Measurements from ENCODE around the gene MS4A18.

Gene MS4A18

DNA sequence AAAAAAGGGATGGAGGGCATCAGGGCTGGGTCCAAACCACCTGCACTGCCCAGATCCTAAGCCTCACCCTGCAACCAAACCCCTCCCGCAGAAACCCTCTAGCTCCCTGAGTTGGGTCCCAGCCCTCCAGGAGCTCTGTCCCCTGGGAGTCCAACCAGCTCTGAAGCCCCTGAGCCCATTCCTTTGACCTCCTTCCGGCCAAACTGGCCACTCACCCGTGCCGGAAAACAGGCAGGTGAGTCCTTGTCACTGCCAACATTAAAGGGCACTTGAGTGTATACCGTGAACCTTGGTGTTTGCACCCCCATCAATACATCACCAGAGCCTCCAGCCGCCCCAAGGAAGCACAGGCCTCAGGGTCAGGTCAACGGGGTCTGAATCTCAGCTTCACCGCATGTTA is 43.7 kb downstream of the MS4A18 start:
- no peak for DNase-seq

DNA sequence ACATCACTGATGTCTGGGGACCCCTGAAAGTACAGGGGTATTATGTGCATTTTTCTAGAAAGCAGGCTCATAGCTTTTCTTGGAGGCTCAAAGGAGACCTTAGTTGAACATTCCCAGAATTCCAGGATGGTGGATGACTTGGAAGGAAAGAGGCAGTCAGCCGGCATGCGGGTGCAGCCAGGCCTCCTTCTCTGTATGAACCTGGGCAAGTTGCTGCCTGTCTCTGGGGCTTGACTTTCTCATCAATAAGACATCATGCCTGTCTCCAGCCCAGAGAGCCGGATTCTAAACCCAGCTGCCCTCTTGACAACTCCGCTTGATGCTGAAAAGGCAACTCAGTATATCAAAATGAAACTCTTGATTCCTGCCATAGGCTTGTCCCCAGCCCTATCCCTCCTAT is 44.8 kb downstream of the MS4A18 start:
- DNase-seq = no peak

DNA sequence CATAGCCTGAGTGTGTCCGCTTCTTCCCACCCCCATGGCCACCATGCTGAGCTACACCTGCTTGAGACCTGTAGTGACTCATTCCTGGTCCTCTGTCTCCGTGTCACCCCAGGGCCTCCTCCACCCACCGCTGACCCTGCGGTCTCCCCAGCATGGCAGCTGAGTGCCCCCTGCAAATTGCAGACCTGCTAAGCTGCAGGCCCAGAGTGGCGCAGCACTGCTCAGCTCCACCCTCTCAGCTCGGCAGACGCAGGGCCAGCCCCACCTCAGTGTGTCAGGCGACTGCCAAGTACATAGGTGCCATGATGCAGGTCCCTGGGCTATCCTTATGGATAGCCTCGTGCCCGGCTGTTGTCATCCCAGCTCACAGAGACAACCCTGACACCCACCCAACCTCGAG is 45.3 kb downstream of the MS4A18 start:
- no peak for DNase-seq

DNA sequence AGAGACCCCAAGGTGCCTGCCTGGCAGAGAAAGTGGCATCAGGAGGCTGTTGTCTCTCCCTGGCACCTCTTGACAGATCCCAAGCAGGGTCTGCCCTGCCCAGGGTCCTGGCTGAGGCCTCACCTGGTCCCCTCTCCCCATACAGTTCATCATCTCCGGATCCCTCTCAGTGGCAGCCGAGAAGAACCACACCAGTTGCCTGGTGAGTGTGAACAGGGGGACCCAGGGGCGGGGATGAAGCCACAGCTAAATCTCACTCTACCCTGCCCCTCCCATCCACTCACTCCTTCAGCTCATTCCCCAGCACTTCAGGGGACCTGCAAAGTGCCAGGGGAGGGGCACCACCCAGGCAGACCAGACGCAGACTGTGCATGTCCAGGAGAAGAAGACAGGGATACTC is 46.6 kb downstream of the MS4A18 start:
- no peak for DNase-seq

DNA sequence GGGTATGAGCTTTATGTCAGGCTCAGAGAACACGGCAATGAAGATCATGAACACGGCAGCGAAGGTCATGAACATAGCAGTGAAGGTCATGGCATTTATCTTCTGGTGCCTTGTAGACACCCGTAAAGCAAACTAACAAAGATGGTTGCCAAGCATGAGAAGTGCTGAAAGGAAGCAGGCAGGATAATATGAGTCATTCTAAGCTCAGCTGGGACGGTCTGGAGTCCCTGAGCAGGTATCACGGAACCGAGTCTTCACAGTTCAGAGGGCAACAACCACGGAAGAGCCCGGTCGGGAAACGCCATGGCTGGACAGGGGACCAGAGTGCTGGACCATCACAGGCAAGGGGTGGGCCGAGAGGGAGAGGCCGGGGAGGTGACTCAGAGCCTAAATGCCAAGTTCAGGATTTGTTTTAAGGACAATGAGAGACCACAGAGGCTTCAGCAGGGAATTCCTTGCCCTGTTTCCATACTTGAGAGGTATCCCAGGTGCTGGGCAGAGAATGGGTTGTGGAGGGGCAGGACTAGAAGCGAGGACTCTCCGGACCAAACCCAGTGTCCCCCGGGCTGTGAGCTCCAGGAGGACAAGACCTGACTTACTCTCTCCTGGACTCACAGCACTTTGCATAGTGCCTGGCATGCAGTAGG is 47.5 kb downstream of the MS4A18 start:
- DNase-seq = no peak

DNA sequence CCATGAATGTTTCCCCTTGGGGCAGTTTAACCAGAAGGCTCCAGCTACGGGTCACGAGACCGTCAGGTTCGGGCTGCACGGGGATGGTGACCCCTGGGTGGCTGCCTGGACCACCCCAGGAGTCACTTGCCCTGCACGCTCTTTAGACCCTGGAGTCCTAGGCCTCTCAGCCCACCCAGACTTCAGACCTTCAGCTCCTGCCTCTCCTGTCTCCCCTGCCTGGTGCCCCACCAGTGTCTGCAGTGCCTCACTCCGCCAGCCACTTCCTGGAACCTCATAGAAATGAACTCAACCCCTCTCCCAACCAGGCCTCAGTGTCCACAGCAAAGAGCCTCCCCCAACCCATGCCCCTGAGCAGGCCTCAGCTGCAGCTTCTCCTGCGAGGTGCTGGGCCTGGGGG is 48.1 kb downstream of the MS4A18 start:
- DNase-seq = no peak

DNA sequence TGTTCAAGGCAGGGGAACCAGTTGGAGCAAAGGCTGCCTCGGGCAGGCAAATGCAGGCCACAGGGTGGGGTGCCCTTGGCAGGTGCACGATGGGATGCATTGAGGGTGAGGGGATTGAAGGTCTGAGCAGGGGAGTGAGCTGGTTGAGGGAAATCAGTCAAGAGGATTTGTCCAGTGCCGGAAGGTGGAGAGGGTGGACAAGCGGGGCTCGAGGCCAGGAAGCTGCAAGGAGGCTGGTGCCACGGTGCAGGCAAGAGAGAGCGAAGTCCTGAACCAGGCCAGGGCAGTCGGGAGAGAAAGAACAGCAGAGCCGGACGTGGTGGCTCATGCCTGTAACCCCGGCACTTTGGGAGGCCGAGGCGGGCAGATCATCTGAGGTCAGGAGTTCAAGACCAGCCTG is 50.2 kb downstream of the MS4A18 start:
- no peak for DNase-seq

DNA sequence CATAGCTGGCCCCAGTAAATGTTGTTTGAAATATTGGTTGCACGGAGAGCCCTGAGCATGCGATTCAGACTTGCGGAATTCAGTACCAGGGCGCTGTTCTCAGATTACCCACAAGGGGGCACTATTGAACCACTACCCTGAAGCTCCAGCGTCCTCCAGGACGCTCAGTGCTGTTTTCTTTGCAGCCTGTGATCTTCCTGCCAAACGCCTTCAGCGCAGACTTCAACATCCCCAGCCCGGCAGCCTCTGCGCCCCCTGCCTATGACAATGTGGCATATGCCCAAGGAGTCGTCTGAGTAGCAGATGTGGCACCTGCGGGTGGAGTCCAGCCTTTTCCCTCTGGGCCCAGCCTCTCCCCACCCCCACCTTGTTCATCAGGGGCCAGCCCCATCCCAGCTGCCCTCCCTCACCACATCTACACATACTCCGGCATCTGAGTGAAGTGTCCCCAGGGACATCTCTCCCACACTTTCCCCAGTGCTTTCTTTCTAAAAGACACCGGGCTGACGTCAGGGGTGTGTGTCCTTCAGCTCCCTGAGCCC is 51.0 kb downstream of the MS4A18 start:
- peak; percentile 82 to 88 for DNase-seq

DNA sequence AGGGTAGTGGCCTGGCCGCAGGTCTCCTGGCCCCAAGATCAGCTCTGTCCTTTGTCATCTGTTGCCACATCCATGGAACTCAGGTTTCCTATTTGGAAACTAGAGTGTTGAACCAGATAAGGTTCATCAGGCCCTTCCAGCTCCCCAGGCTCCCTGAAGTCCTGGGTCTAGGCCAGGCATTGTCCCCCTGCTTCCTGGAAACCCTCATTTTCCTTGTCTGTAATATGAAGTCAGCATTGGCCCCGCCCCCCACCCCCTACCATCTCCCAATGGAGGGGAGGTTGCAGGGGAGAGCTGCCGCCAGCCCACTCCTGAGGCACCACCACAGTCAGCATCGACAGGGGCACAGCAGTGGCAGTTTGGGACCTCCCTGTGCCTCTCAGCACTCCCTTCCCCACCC is 51.6 kb downstream of the MS4A18 start:
- DNase-seq = no peak

DNA sequence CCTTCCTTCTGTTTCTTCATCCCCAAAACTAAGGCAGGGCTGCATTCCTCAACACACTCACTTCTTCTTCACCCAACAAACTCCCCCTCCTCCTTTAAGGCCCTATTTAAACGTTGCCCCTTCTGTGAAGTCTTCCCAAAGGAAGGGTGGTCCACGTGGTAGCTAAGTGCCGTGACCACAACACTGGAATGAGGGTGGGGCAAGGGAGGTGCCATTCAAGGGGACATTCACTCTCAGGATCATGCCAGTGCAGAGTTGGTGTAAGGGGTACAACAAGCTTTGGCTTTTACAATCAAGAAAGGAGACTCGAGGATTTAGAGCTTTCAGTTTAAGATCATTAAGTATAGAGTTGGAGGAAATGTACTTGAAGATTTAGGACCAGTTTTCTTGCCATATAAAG is 52.6 kb downstream of the MS4A18 start:
- DNase-seq = no peak

DNA sequence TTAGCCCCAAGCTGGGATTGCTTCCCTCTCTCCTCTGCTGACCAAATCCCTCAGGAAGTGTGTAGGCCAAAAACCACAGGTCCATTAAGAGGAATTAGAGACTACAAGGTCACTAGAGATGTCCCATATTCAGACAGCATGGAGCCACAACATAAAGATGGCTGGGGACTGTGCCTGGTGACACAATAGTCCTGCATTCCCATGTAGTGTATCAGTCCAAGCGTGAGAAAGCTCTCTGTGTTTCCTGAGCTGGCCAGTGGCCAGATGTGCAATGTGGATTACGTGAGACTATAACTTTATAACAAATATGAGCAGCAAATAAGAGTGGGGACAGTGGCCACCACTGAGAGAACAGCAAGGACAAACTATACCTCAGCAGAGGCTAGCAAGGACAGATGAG is 53.1 kb downstream of the MS4A18 start:
- DNase-seq = no peak

DNA sequence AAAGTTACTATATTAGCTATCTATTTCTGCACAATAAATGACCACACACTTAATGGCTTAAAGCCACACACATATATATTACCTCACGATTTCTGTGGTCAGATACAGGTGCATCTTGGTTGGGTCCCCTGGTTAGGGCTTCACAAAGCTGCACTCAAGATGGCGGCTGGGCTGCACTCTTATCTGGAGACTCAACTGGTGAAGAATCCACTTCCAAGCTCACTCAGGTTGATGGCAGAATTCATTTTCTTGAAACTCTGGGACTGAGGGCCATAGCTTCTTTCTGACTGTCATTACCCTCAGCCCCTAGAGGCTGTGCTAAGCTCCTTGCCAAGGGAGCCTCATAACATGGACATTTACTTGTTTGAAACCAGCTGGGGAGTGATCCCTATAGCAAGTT is 55.5 kb downstream of the MS4A18 start:
- DNase-seq = no peak

DNA sequence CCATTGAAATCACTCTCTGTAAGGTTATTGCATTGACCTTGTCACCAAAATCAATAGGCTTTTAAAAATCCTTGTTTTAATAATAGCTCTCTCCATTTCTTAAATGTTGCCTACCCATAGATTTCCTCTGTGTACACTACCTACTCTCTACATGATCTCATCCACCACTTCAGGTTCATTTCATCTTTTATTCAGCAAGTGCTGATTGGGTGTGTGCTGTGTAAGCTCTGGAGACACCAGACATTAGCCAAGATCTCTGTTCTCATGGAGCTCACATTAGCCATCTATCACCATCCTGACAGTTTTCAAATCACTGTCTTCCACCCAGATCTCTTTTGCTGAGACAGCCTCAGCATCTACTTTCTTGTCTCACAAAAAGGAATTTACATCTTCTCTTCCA is 56.3 kb downstream of the MS4A18 start:
- no peak for DNase-seq

DNA sequence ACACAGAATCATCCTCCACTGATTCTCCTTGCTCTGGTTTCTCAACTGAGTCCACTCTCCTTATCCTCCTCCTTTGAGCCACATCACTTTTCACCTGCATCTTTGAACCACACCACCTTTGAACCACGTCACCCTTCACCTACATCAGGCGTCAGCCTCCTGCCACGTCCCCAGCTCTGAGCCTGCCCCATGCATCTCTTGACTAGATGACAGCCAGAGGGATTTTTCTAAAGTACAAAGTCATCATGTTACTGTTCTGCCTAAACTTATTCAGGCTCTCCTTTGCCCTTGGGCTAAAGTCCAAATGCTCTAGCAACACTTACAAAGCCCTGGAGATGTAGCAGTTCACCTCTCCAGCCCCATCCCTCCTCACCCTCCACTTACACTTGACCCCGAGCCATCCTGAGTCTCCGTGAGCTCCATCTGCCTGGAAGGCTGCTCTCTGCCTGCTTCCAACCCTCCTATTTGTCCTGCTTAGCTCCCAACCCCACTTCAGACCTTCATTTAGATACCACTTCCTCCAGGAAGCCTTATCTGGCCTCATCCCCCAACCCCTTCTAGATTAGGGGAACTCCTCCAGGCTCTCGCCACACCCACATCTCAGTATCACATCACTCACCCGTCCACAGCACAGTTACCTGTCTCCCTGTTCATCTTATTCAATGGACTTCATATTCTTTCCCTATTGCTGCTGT is 56.9 kb downstream of the MS4A18 start:
- no peak for DNase-seq

DNA sequence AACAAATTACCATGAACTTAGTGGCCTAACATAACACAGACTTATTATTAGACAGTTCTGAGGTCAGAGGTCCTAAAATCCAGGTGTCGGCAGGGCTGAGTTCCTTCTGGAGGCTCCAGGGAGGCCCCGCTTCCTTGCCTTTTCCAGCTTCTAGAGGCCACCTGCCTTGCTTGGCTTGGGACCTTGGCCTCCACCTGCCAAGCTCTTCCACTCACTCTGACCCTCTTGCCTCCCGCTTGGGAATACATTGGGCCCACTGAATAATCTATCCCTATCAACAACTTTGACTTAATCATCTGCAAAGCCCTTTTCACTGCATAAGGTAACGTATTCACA is 57.4 kb downstream of the MS4A18 start:
- no peak for DNase-seq

DNA sequence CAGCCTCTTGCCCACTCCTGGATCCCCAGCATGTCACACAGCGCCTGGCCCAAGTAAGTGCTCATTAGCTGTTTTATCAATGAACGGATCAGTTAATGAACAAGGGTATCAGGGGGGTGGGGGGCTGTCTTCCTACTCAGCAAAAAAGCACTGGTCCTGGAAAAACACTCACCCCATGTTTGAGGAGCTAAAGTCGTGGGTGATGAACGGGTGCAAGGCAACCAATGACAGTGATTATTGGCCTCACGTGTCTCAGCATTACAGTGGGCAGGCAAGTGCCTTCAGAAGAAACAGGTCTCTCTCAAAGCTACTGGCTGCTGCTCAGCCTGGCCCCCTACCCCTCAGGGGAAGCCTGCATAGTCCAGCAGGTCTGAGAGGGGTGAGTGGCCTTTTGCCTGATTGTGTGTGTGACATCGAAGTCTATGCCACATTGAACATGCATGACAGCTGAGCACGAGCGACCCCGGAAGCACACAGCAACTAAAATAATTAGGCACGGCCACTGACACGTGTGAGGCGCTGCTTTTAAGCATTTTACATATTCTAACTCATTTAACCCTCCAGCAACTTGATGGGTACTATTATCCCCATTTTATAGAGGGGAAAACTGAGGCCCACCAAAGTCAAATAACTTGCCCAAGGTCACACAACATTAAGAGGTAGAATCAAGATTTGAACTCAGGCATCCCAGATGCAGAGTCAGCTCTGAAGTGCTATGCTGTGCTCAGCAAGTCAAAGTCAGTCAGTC is 58.0 kb downstream of the MS4A18 start:
- DNase-seq = no peak

DNA sequence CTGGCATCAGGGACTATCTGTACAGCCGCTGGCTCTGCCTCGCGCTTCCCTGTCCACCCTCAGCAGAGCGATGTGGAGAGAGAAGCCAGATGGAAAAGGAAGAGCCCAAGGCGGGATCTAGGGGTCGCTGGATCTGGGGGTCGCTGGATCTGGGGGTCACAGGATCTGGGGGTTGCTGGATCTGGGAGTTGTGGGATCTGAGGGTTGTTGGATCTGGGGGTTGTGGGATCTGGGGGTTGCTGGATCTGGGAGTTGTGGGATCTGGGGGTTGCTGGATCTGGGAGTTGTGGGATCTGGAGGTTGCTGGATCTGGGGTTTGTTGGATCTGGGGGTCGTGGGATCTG is 58.6 kb downstream of the MS4A18 start:
- no peak for DNase-seq

DNA sequence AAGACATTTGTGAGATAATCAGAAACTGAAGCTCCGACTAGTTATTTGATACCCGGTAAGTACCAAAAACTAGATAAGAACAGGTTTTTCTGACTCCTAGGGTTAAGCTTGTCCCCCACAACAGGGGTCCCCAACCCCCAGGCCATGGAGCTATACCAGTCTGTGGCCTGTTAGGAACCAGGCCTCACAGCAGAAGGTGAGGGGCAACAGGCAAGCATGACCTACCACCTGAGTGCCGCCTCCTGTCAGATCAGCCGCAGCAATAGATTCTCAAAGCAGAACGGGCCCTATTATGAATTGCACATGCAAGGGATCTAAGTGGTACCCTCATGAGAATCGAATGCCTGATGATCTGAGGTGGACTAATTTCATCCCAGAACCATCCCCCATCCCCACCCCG is 59.4 kb downstream of the MS4A18 start:
- DNase-seq = no peak

DNA sequence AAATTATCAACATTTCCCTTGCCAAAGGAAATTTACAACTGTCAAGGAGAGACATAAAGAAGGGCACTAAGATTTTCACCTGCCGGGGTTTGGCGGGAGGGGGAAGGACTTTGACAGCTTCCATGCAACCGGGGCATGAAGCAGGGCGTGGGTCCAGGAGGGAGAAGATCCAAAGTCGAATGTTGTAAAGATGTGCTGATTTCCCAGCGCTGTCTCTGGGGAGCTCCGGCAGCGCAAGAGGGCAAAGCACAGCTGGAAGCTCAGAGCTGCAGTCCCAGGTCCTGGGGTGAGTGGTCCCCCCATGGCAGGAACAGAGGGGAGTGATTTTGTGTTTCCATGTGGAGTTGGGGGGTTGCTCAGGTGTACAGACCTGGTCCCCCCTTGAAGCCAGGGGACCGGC is 60.6 kb downstream of the MS4A18 start, which contains the start of gene MS4A10:
TSS of gene MS4A10 (plus strand) at position 198 of the 400 bp plus-strand sequence. CDS start 5,003 bp downstream, outside the sequence.
- DNase-seq = no peak

DNA sequence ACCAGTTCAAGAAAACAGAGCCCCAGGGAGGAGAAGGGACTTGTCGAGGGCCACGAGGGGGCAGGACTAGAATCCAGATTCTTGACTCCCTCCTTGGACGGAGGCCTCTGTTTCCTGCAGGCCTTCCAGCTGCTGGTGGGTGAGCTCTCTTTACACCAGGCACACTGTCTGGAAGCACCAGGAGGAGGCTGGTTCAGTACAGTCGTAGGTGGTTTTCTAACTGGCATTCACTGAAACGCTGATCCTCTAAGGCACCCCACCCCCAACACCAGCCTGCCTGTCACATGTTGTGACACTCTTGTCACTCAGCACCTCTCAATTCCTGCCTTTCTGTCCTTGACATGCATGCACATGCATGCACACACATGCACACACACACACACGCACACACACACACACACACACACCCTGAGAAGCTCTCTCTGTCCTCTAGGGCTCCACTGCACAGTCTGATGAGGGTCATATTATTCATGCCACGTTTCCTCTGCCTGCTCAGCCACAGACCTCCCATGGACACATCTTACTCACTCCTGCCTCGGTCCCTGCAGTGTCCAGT is 61.4 kb downstream of the MS4A18 start:
- DNase-seq = no peak

DNA sequence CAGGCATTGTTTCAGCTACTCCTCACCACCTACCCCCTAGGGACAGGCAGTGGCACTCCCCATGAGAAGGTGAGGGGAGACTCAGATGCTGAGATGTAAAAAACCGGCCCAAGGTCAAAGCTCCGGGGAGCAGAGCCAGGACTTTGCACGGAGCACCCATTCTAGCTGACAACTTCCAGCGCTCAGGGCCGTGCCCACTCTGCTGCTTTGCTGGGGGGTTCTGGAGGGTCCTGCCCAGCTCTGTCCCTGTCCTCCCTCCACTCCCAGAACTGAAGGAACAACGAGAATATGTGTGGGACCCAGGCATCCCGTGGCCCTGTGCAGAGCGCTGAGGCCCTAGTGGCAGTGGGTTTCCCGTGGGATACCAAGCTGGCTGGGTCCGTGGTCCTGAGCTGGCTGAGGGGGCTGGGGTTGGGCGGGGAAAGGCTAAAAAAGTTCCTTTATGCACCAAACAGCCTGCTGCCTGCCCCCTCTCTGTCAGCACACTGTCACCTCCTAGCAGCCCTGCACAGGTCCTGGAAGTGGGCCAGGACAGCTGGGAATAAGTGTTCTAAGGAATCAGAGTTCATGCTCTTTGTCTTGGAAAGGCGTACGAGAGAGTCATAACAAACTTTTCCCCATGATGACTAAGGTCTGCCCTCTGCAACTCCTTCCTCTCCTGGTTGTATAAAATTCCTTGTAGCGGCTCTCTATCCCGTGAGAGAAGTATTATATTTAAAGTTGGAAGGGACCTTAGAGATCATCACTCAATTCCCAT is 62.5 kb downstream of the MS4A18 start:
- DNase-seq = no peak

DNA sequence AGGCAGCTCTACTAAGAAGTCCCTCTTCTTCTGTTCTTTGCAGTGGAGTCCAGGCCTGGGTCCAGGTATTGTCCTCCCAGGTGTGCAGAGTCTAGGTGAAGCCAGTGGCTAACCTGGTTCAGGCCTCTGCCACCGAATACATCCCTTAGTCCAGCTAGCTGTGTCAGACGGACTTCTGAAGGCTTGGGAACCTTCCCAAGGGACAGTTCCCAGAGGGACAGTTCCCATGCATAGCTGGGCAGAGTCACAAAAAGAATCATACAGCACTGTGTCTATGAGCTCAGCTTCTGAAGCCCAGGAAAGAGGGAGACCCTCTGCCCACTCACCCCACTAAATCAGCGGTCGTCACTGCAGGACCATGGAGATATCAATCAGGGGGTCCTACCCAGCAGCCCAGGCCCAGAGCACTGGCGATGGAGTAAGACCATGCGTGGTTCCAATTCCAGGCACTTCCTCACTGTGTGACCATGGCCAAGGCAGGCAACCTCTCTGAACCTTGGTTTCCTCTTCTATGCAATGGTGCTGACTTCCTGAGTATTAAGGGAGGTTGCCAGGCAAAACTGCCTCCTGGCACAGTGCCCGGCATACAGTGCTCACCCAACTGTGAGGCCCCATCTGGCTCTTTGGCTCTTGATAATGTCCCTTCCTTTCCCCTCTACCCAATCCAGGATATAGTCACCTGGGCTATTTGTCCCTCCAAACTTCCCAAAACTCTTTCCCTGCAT is 64.0 kb downstream of the MS4A18 start:
- DNase-seq = no peak
